GM23338 (cell line): ENCODE results near the gene APOL1. TPM values are rescaled to one million over a fixed set of nuclear protein-coding genes. Genes with fewer than 3 reads are reported as not detected.

Source experiments
- ATAC-seq: fragments of 200-7000 bp; cut with Tn5 transposase; 3 replicates; pipeline ENCODE4 v1.9.1; 2020
- DNase-seq: peaks from one replicate; pipeline ENCODE4 v3.0.0-alpha.2; 2015; ENCODE audit warnings: low spot score
- H2AFZ ChIP-seq: fragments of 200-600 bp; sonication (generic); 2 replicates; pipeline ENCODE4 v1.8.0; 2016; ENCODE audit warnings: antibody characterized with exemption, mild to moderate bottlenecking, moderate library complexity
- H3F3A ChIP-seq: fragments of 200-600 bp; sonication (generic); replicated peaks from 2 replicates; pipeline ENCODE4 v1.8.0; 2017; ENCODE audit warnings: antibody characterized with exemption, mixed run types, low read depth
- H3K27ac ChIP-seq: fragments of 200-600 bp; sonication (generic); 2 replicates; pipeline ENCODE4 v1.6.1; 2016; ENCODE audit warnings: low read depth
- H3K27me3 ChIP-seq: fragments of 200-600 bp; sonication (generic); 2 replicates; pipeline ENCODE4 v1.8.0; 2016; ENCODE audit warnings: mild to moderate bottlenecking, mixed run types, moderate library complexity; ENCODE audit not compliant: insufficient read depth
- H3K36me3 ChIP-seq: fragments of 200-600 bp; sonication (generic); 2 replicates; pipeline ENCODE4 v1.8.0; 2016; ENCODE audit warnings: mild to moderate bottlenecking; ENCODE audit not compliant: insufficient read depth
- H3K4me1 ChIP-seq: fragments of 200-600 bp; sonication (generic); 2 replicates; pipeline ENCODE4 v1.8.0; 2016; ENCODE audit warnings: mild to moderate bottlenecking, moderate library complexity; ENCODE audit not compliant: insufficient read depth
- H3K4me2 ChIP-seq: fragments of 200-600 bp; sonication (generic); 2 replicates; pipeline ENCODE4 v1.7.1; 2017; ENCODE audit warnings: mixed run types
- H3K4me3 ChIP-seq: fragments of 200-600 bp; sonication (generic); 2 replicates; pipeline ENCODE4 v1.6.1; 2016; ENCODE audit warnings: mixed run types
- H3K79me2 ChIP-seq: fragments of 200-600 bp; sonication (generic); replicated peaks from 2 replicates; pipeline ENCODE4 v1.8.0; 2017; ENCODE audit warnings: mild to moderate bottlenecking; ENCODE audit not compliant: insufficient read depth
- H3K9me2 ChIP-seq: fragments of 200-600 bp; sonication (generic); 2 replicates; pipeline ENCODE4 v1.8.0; 2017; ENCODE audit not compliant: insufficient read depth
- H4K20me1 ChIP-seq: fragments of 200-600 bp; sonication (generic); replicated peaks from 2 replicates; pipeline ENCODE4 v1.8.0; 2017; ENCODE audit warnings: mild to moderate bottlenecking; ENCODE audit not compliant: insufficient read depth
- H3K27ac Mint-ChIP-seq: 2 replicates; pipeline ENCODE4 v1.8.0; 2020; ENCODE audit warnings: inconsistent platforms, mild to moderate bottlenecking, moderate library complexity, mixed read lengths
- H3K27me3 Mint-ChIP-seq: 3 replicates; pipeline ENCODE4 v1.8.0; 2022; ENCODE audit warnings: low read depth, mild to moderate bottlenecking, moderate library complexity, mixed read lengths, inconsistent platforms; ENCODE audit not compliant: insufficient read depth, poor library complexity
- H3K36me3 Mint-ChIP-seq: 3 replicates; pipeline ENCODE4 v1.8.0; 2021; ENCODE audit warnings: low read depth, mild to moderate bottlenecking, inconsistent platforms, moderate library complexity, mixed read lengths
- H3K4me1 Mint-ChIP-seq: 3 replicates; pipeline ENCODE4 v1.8.0; 2020; ENCODE audit warnings: mild to moderate bottlenecking, inconsistent platforms, mixed read lengths
- H3K4me3 Mint-ChIP-seq: 3 replicates; pipeline ENCODE4 v1.8.0; 2021; ENCODE audit warnings: moderate library complexity, mild to moderate bottlenecking, inconsistent platforms, mixed read lengths
- H3K9me3 Mint-ChIP-seq: 3 replicates; pipeline ENCODE4 v1.8.0; 2020; ENCODE audit warnings: moderate library complexity, mild to moderate bottlenecking, inconsistent platforms, mixed read lengths
- CREB1 ChIP-seq: fragments of 250-450 bp; sonication (Bioruptor Pico); IDR thresholded peaks from 2 replicates; pipeline ENCODE4 v1.5.0; 2020; ENCODE audit warnings: low read depth, mild to moderate bottlenecking, moderate library complexity
- EZH2 ChIP-seq: fragments of 200-600 bp; sonication (generic); IDR thresholded peaks from one replicate; pipeline ENCODE4 v1.8.0; 2017; ENCODE audit warnings: antibody characterized with exemption, mild to moderate bottlenecking, low read depth; ENCODE audit not compliant: unreplicated experiment
- EZH2phosphoT487 ChIP-seq: fragments of 200-600 bp; sonication (generic); IDR thresholded peaks from one replicate; pipeline ENCODE4 v1.8.1; 2018; ENCODE audit warnings: antibody characterized with exemption; ENCODE audit not compliant: unreplicated experiment
- JUNB ChIP-seq: IDR thresholded peaks from one replicate; pipeline ENCODE4 v1.6.1; 2016; ENCODE audit warnings: antibody characterized with exemption; ENCODE audit not compliant: unreplicated experiment
- ZNF331 ChIP-seq: fragments of 250-450 bp; sonication (Bioruptor Pico); IDR thresholded peaks from 2 replicates; pipeline ENCODE4 v1.5.0; 2020; ENCODE audit warnings: low read depth, mild to moderate bottlenecking, moderate library complexity
- polyA plus RNA-seq: library from polyadenylated mRNA; unstranded; fragments of >200 nt; fragmentation: Nextera tagmentation; extraction: Ambion mirVana; gene quantifications from 2 replicates; pipeline ENCODE4 v1.2.1, GENCODE V29; 2016
- total RNA-seq: library from RNA; depleted of rRNA; stranded (reverse); fragments of >200 nt; shearing (Covaris generic); gene quantifications from 2 replicates; pipeline ENCODE4 v1.2.3, GENCODE V29; 2014
- TF ChIP-seq, protein P1 (sequence below): fragments of 250-450 bp; sonication (Bioruptor Pico); IDR thresholded peaks from 2 replicates; pipeline ENCODE4 v1.5.0; 2020; ENCODE audit warnings: mild to moderate bottlenecking, moderate library complexity

Gene APOL1
- total and polyA plus RNA-seq, 2 experiments from 2014 or later = 0.11 TPM; not detected in 1

DNA sequence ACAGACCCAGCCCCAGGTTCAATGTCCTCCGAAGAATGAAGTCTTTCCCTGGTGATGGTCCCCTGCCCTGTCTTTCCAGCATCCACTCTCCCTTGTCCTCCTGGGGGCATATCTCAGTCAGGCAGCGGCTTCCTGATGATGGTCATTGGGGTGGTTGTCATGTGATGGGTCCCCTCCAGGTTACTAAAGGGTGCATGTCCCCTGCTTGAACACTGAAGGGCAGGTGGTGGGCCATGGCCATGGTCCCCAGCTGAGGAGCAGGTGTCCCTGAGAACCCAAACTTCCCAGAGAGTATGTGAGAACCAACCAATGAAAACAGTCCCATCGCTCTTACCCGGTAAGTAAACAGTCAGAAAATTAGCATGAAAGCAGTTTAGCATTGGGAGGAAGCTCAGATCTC is 14.1 kb downstream of the APOL1 start:
- H3K4me1 Mint-ChIP-seq = peaks cover 3% of the 10 kb centered on the region
- no peaks in the 10 kb centered on the region for H3K36me3 ChIP-seq
- H3K4me3 Mint-ChIP-seq = no peak overlapping the region
- H3K27ac ChIP-seq = no peak overlapping the region
- no peaks in the 10 kb centered on the region; the same call in 1 of the 2 replicates for H3K9me2 ChIP-seq
- no peaks in the 10 kb centered on the region for H3K27me3 ChIP-seq
- H3K9me3 Mint-ChIP-seq = peaks cover 2% of the 10 kb centered on the region; the same call in 1 of the 3 replicates
- no peaks in the 10 kb centered on the region for H3K36me3 Mint-ChIP-seq
- ATAC-seq (no peak), DNase-seq (no peak)
- H3K27ac Mint-ChIP-seq = no peak overlapping the region
- H3K27me3 Mint-ChIP-seq = peaks cover 10% of the 10 kb centered on the region
- H3F3A ChIP-seq = no peaks in the 10 kb centered on the region
- H3K4me1 ChIP-seq = no peaks in the 10 kb centered on the region
- H3K4me2 ChIP-seq = no peak overlapping the region
- no peak overlapping the region for H2AFZ ChIP-seq
- TF ChIP-seq, protein P1, sequence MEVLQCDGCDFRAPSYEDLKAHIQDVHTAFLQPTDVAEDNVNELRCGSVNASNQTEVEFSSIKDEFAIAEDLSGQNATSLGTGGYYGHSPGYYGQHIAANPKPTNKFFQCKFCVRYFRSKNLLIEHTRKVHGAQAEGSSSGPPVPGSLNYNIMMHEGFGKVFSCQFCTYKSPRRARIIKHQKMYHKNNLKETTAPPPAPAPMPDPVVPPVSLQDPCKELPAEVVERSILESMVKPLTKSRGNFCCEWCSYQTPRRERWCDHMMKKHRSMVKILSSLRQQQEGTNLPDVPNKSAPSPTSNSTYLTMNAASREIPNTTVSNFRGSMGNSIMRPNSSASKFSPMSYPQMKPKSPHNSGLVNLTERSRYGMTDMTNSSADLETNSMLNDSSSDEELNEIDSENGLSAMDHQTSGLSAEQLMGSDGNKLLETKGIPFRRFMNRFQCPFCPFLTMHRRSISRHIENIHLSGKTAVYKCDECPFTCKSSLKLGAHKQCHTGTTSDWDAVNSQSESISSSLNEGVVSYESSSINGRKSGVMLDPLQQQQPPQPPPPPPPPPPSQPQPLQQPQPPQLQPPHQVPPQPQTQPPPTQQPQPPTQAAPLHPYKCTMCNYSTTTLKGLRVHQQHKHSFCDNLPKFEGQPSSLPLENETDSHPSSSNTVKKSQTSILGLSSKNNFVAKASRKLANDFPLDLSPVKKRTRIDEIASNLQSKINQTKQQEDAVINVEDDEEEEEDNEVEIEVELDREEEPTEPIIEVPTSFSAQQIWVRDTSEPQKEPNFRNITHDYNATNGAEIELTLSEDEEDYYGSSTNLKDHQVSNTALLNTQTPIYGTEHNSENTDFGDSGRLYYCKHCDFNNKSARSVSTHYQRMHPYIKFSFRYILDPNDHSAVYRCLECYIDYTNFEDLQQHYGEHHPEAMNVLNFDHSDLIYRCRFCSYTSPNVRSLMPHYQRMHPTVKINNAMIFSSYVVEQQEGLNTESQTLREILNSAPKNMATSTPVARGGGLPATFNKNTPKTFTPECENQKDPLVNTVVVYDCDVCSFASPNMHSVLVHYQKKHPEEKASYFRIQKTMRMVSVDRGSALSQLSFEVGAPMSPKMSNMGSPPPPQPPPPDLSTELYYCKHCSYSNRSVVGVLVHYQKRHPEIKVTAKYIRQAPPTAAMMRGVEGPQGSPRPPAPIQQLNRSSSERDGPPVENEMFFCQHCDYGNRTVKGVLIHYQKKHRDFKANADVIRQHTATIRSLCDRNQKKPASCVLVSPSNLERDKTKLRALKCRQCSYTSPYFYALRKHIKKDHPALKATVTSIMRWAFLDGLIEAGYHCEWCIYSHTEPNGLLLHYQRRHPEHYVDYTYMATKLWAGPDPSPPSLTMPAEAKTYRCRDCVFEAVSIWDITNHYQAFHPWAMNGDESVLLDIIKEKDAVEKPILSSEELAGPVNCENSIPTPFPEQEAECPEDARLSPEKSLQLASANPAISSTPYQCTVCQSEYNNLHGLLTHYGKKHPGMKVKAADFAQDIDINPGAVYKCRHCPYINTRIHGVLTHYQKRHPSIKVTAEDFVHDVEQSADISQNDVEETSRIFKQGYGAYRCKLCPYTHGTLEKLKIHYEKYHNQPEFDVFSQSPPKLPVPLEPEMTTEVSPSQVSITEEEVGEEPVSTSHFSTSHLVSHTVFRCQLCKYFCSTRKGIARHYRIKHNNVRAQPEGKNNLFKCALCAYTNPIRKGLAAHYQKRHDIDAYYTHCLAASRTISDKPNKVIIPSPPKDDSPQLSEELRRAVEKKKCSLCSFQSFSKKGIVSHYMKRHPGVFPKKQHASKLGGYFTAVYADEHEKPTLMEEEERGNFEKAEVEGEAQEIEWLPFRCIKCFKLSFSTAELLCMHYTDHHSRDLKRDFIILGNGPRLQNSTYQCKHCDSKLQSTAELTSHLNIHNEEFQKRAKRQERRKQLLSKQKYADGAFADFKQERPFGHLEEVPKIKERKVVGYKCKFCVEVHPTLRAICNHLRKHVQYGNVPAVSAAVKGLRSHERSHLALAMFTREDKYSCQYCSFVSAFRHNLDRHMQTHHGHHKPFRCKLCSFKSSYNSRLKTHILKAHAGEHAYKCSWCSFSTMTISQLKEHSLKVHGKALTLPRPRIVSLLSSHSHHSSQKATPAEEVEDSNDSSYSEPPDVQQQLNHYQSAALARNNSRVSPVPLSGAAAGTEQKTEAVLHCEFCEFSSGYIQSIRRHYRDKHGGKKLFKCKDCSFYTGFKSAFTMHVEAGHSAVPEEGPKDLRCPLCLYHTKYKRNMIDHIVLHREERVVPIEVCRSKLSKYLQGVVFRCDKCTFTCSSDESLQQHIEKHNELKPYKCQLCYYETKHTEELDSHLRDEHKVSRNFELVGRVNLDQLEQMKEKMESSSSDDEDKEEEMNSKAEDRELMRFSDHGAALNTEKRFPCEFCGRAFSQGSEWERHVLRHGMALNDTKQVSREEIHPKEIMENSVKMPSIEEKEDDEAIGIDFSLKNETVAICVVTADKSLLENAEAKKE (CRISPR knock-in tag) = no peak
- no peaks in the 10 kb centered on the region for H3K79me2 ChIP-seq
- no peaks in the 10 kb centered on the region for H4K20me1 ChIP-seq
- no peak overlapping the region for H3K4me3 ChIP-seq

DNA sequence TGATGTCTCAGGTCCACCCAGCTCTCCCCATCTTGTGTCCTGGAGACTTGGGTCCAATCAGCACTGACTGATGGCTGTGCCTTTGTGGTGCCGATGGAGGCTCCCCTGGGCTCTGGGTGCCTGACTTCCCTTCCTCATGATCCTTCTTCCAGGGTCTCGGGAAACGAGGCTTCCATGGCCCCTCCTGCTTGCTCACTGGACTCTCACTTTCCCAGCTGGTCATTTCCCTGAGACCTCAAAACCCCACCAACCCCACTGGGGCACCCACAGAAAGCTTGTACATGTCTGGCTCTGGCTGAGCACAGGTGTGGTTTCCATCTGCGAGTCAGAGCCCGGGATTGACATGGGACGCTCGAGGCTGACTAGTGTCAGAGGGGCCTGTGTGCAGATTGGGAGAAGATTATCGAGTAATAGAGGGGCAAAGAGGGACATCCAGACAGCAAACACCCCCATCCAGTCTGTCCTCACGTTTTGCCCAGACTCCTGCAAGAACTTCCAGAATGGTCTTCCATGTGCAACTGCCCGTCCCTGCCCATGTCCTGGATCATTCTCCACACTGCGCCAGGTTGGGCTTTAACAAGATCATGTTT is 15.1 kb downstream of the APOL1 start:
- ATAC-seq = no peak
- no peak overlapping the region for H3K4me2 ChIP-seq
- H3K4me1 ChIP-seq = no peaks in the 10 kb centered on the region
- Mint-ChIP-seq H3K4me1 (peaks cover 3% of the 10 kb centered on the region), H3K9me3 (peaks cover 2% of the 10 kb centered on the region; the same call in 1 of the 3 replicates), H3K27ac (no peak overlapping the region), H3K36me3 (no peaks in the 10 kb centered on the region), H3K27me3 (peaks cover 11% of the 10 kb centered on the region), H3K4me3 (no peak overlapping the region)
- no peaks in the 10 kb centered on the region for H4K20me1 ChIP-seq
- H3K79me2 ChIP-seq = no peaks in the 10 kb centered on the region
- no peaks in the 10 kb centered on the region for H3F3A ChIP-seq
- DNase-seq = no peak
- H3K9me2 ChIP-seq = no peaks in the 10 kb centered on the region; the same call in 1 of the 2 replicates
- H3K27ac ChIP-seq = no peak overlapping the region
- H3K36me3 ChIP-seq = no peaks in the 10 kb centered on the region
- no peaks in the 10 kb centered on the region for H3K27me3 ChIP-seq
- no peak overlapping the region for H3K4me3 ChIP-seq
- no peak overlapping the region for H2AFZ ChIP-seq
- TF ChIP-seq ZNF331 (CRISPR knock-in tag) (no peak), EZH2 (no peak), JUNB (no peak), EZH2phosphoT487 (no peak), CREB1 (CRISPR knock-in tag) (no peak)
- TF ChIP-seq, protein P1 (CRISPR knock-in tag) = no peak
